Parathyroid adenoma (tissue), 2 donors: Measurements from ENCODE around the gene RBM5.

ENCODE experiments used
- H2AFZ ChIP-seq: fragments of 300-600 bp; sonication (generic); one replicate; pipeline ENCODE4 v1.7.0; 2017; ENCODE audit warnings: antibody characterized with exemption, mild to moderate bottlenecking
- H3K27ac ChIP-seq: fragments of 300-600 bp; sonication (generic); one replicate; pipeline ENCODE4 v1.7.0; 2017
- H3K27me3 ChIP-seq: fragments of 300-600 bp; sonication (generic); one replicate; pipeline ENCODE4 v1.7.0; 2017; ENCODE audit warnings: low read length; ENCODE audit not compliant: control insufficient read depth, insufficient read depth
- H3K36me3 ChIP-seq: fragments of 300-600 bp; sonication (generic); one replicate; pipeline ENCODE4 v1.7.0; 2017; ENCODE audit warnings: low read length; ENCODE audit not compliant: control insufficient read depth, insufficient read depth
- H3K4me1 ChIP-seq: fragments of 300-600 bp; sonication (generic); one replicate; pipeline ENCODE4 v1.7.0; 2017; ENCODE audit warnings: control low read depth
- H3K4me2 ChIP-seq: fragments of 300-600 bp; sonication (generic); one replicate; pipeline ENCODE4 v1.7.0; 2017; ENCODE audit warnings: low read length
- H3K4me3 ChIP-seq: fragments of 300-600 bp; sonication (generic); one replicate; pipeline ENCODE4 v1.7.0; 2017; ENCODE audit warnings: low read depth, low read length
- H3K79me2 ChIP-seq: fragments of 300-600 bp; sonication (generic); one replicate; pipeline ENCODE4 v1.7.0; 2017; ENCODE audit warnings: control low read depth
- H3K9ac ChIP-seq: fragments of 300-600 bp; sonication (generic); one replicate; pipeline ENCODE4 v1.7.0; 2017; ENCODE audit warnings: mild to moderate bottlenecking
- H3K9me3 ChIP-seq: fragments of 300-600 bp; sonication (generic); one replicate; pipeline ENCODE4 v1.7.0; 2017; ENCODE audit warnings: low read length; ENCODE audit not compliant: control insufficient read depth
- TF ChIP-seq, protein P1 (sequence below): fragments of 300-600 bp; sonication (generic); IDR thresholded peaks from one replicate; pipeline ENCODE4 v1.7.0; 2017; ENCODE audit warnings: antibody characterized with exemption, mild to moderate bottlenecking
- donor health status: primary hyperparathyroidism.

RBM5 gene

DNA sequence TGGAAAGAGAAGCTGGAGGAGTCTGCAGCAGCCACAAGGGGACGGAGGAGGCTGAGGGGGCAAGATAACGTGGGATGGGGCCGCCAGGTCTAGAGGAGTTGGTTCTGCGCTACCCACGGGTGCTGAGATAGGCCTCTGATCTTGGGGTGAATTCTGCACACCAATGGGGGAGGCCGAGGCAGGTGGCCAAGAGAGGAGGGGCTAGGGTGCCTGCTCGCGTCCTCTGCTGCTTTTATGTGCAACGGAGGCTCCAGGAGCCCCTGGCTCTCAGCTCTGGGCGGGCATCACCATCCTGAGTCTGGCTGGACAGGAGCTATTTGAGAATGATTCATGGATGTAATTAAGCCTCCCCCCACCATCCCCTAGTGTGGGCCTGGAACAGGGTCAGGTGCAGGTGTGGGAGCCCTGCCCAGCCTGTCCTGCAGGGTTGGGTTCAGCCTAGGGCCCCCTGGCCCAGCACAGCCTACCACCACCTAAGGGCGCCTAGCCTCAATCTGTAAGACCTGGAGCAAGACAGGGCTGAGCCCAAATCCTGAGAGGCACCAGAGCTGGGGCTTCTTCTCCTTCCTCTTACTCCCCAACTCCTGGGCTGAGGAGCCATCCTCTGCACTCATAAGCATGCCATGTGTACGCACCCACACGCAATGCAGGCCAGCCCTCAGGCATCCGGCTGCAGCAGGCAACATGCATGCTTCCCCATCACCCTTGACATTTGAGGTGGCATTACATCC, 34.1 kb downstream of the RBM5 start:
- Histone ChIP-seq H3K9ac (no peak overlapping the region), H3K9me3 (no peaks in the 10 kb centered on the region), H3K27ac (no peak overlapping the region), H3K4me1 (peaks cover 28% of the 10 kb centered on the region), H3K4me2 (no peak overlapping the region), H3K79me2 (no peaks in the 10 kb centered on the region), H3K36me3 (no peaks in the 10 kb centered on the region), H2AFZ (no peak overlapping the region), H3K4me3 (no peak overlapping the region), H3K27me3 (no peaks in the 10 kb centered on the region)
- TF ChIP-seq, protein P1, sequence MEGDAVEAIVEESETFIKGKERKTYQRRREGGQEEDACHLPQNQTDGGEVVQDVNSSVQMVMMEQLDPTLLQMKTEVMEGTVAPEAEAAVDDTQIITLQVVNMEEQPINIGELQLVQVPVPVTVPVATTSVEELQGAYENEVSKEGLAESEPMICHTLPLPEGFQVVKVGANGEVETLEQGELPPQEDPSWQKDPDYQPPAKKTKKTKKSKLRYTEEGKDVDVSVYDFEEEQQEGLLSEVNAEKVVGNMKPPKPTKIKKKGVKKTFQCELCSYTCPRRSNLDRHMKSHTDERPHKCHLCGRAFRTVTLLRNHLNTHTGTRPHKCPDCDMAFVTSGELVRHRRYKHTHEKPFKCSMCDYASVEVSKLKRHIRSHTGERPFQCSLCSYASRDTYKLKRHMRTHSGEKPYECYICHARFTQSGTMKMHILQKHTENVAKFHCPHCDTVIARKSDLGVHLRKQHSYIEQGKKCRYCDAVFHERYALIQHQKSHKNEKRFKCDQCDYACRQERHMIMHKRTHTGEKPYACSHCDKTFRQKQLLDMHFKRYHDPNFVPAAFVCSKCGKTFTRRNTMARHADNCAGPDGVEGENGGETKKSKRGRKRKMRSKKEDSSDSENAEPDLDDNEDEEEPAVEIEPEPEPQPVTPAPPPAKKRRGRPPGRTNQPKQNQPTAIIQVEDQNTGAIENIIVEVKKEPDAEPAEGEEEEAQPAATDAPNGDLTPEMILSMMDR = no peak

DNA sequence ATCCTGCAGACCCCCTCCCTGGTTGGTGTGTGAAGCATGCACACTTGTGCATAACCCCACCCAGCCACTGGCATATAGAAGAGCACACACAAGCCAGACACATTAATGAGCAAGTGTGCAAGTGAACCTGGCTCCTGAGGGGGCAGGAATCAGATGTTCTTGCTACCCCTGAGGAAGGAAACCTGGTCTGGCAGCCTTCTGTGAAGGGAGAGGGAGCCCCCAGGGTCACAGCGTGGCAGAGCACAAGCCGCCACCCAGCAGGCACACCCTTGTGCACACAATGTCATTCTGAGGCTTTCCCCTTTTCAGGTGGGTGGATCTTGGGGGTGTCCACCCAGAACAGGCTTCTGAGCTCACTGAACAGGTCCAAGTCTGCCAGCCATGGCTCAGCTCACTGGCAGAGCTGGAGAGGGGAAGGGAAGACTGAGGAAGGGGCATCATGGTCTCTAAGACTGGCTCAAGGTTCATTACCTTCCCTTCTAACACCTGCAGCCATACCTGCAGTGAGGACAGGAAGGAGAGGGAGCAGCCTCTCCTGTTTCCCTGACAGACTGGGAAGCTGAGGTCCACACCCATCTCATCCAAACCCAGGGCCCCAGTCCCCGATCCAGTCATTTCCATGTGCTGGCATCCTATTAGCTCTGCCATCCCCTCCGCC, 34.8 kb downstream of the RBM5 start:
- no peak overlapping the region for H3K27ac ChIP-seq
- no peak overlapping the region for H3K4me2 ChIP-seq
- H2AFZ ChIP-seq = no peak overlapping the region
- H3K9me3 ChIP-seq = no peaks in the 10 kb centered on the region
- H3K27me3 ChIP-seq = no peaks in the 10 kb centered on the region
- peaks cover 28% of the 10 kb centered on the region for H3K4me1 ChIP-seq
- TF ChIP-seq, protein P1 = no peak
- H3K9ac ChIP-seq = no peak overlapping the region
- no peaks in the 10 kb centered on the region for H3K79me2 ChIP-seq
- no peaks in the 10 kb centered on the region for H3K36me3 ChIP-seq
- H3K4me3 ChIP-seq = no peak overlapping the region

DNA sequence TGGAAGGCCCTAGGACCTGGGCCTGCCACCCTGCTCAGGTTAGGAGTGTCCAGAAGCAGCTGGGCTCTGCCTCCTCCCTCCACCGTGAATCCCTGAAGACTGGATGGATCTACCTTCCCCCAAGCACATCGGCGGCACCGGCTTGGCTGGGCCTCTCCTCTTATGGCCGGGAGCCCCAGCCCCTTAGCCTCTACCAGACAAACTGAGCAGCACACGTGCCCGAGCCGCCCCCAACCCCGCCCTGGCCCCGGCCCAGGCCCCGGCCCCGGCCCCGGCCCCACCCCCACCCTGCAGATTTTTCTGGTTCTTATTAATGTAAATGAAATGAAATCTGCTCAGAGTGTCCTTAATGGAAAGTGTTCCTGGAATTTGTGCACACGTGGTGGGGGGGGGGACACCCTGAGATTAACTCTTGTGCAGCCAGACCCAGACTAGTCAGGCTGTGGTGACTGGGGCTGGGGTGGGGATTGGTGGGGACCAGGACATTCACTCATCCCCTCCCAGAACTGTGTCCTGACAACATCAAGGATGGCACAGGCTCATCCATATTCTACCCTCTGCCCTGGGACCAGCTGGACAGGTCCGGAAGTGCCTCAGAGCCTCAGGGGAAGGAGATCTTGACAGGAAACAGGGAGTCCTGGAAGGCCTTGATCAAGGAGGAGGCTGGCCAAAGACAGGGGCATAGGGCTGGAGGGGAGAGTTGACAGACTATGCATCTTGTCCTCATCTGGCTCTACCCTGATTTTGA, 35.5 kb downstream of the RBM5 start:
- H3K27me3 ChIP-seq = no peaks in the 10 kb centered on the region
- no peak overlapping the region for H3K4me3 ChIP-seq
- H3K36me3 ChIP-seq = no peaks in the 10 kb centered on the region
- peaks cover 28% of the 10 kb centered on the region for H3K4me1 ChIP-seq
- no peak overlapping the region for H3K9ac ChIP-seq
- H3K27ac ChIP-seq = no peak overlapping the region
- no peak overlapping the region for H2AFZ ChIP-seq
- no peak overlapping the region for H3K4me2 ChIP-seq
- H3K9me3 ChIP-seq = no peaks in the 10 kb centered on the region
- no peaks in the 10 kb centered on the region for H3K79me2 ChIP-seq
- TF ChIP-seq, protein P1 = no peak

DNA sequence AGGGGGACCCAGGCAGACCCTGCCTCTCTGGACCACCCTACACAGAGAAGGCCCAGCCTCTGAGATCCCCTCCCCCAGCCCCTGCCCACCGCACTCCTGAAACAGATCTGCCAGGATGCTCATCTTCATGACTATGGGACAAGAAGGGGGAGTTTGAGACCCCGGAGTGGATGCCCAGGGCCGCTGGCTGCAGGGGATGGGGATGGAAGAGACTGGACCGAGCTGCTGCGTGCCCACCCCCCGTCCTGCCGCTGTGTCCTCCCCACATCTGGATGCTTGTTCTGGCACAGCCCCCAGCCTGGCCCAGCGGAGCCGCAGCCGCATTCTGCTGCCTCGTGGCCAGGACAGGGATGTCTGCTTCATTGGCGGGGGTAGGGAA, 36.1 kb downstream of the RBM5 start:
- Histone ChIP-seq H3K9me3 (no peaks in the 10 kb centered on the region), H3K9ac (no peak overlapping the region), H3K4me2 (no peak overlapping the region), H3K27ac (no peak overlapping the region), H3K4me1 (peaks cover 28% of the 10 kb centered on the region), H3K79me2 (no peaks in the 10 kb centered on the region), H2AFZ (no peak overlapping the region), H3K36me3 (no peaks in the 10 kb centered on the region), H3K4me3 (no peak overlapping the region), H3K27me3 (no peaks in the 10 kb centered on the region)
- TF ChIP-seq, protein P1 = no peak
